H1 (cell line): ENCODE measurements around the gene LRCH1.

Experiments used
- BRCA1 ChIP-seq: IDR thresholded peaks from 2 replicates; pipeline ENCODE4 v1.6.1; 2012; ENCODE audit warnings: low read depth, low read length, improper control_type of control experiment
- CHD2 ChIP-seq: IDR thresholded peaks from 2 replicates; pipeline ENCODE4 v1.6.1; 2012; ENCODE audit warnings: low read length, improper control_type of control experiment
- EGR1 ChIP-seq: IDR thresholded peaks from 2 replicates; pipeline ENCODE4 v1.6.1; 2011; ENCODE audit warnings: low read depth, low read length, borderline replicate concordance
- GTF2F1 ChIP-seq: IDR thresholded peaks from 2 replicates; pipeline ENCODE4 v1.6.1; 2012; ENCODE audit warnings: low read depth, low read length, improper control_type of control experiment, borderline replicate concordance
- JUND ChIP-seq: IDR thresholded peaks from 2 replicates; pipeline ENCODE4 v1.6.1; 2011; ENCODE audit warnings: mild to moderate bottlenecking, improper control_type of control experiment, low read length
- RFX5 ChIP-seq: IDR thresholded peaks from 2 replicates; pipeline ENCODE4 v1.6.1; 2011; ENCODE audit warnings: low read depth, low read length, improper control_type of control experiment, borderline replicate concordance
- TAF1 ChIP-seq: IDR thresholded peaks from 2 replicates; pipeline ENCODE4 v1.6.1; 2011; ENCODE audit warnings: mild to moderate bottlenecking, low read depth, low read length
- TCF12 ChIP-seq: IDR thresholded peaks from 2 replicates; pipeline ENCODE4 v1.6.1; 2011; ENCODE audit warnings: low read depth, mild to moderate bottlenecking, low read length
- TF ChIP-seq, protein P1 (sequence below), 3 experiments: IDR thresholded peaks; 1 replicate in 2 of 3; 2 replicates in 1 of 3; pipeline versions ENCODE4 v1.5.1 to v1.6.1; 2011; ENCODE audit warnings: low read length in 3 of 3, mild to moderate bottlenecking in 3 of 3, inconsistent platforms in 2 of 3, low read depth in 1 of 3, moderate library complexity in 1 of 3; ENCODE audit not compliant: insufficient read depth in 1 of 3; ENCODE audit errors: control extremely low read depth in 1 of 3

DNA sequence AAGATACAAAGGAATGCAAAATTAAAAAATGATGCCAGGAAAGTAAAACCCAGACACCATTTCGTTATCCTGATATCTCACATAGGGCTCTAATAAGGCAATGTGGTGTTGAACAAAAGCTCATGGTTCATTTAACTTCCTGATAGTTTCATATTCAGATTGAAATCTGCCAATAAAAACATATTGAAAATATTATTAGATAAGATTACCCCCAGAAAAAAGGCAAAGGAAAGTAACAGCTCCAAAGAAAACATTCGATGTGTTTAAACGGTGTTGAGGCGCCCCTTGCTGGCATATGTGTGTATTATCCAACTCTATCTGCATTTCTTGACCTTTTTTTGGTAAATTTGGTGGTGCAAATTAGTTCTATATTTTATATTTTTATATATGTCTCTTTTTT, 168.1 kb downstream of the LRCH1 start:
- TF ChIP-seq BRCA1 (no peak), RFX5 (no peak), TAF1 (no peak), CHD2 (no peak), EGR1 (no peak), JUND (no peak), GTF2F1 (no peak), TCF12 (no peak)
- TF ChIP-seq, protein P1, sequence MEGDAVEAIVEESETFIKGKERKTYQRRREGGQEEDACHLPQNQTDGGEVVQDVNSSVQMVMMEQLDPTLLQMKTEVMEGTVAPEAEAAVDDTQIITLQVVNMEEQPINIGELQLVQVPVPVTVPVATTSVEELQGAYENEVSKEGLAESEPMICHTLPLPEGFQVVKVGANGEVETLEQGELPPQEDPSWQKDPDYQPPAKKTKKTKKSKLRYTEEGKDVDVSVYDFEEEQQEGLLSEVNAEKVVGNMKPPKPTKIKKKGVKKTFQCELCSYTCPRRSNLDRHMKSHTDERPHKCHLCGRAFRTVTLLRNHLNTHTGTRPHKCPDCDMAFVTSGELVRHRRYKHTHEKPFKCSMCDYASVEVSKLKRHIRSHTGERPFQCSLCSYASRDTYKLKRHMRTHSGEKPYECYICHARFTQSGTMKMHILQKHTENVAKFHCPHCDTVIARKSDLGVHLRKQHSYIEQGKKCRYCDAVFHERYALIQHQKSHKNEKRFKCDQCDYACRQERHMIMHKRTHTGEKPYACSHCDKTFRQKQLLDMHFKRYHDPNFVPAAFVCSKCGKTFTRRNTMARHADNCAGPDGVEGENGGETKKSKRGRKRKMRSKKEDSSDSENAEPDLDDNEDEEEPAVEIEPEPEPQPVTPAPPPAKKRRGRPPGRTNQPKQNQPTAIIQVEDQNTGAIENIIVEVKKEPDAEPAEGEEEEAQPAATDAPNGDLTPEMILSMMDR (IDR thresholded peaks at IDR 0.05; ENCODE audit: control extremely low read depth in 1 of 3, insufficient read depth in 1 of 3, low read depth in 1 of 3, low read length in 3 of 3): peak in 2 of 3 experiments; percentile 56 to 68; a peak in 3 of 4 replicates
